Activated naive CD4-positive, alpha-beta T cell treated with anti-CD3 and anti-CD28 coated beads, Interleukin-2, amount 10 ng/mL, durations not matched to agents 7 days and 5 days (primary cell): ENCODE measurements around the gene KREMEN2.

Experiments used
- CTCF ChIA-PET: fragments of 350-600 bp; sonication (Branson Sonifier 250); formaldehyde crosslinking; loops from one replicate; lab custom pipeline; 2021; ENCODE audit warnings: antibody characterized with exemption; lab: Charles Lee
- DNase-seq: peaks from one replicate; pipeline ENCODE4 v3.0.0-alpha.2; 2020
- H3K27ac Mint-ChIP-seq: one replicate; pipeline ENCODE4 v1.8.0; 2021; ENCODE audit warnings: mild to moderate bottlenecking, moderate library complexity, mixed read lengths
- H3K27me3 Mint-ChIP-seq: one replicate; pipeline ENCODE4 v1.8.0; 2021; ENCODE audit warnings: mild to moderate bottlenecking, mixed read lengths
- H3K36me3 Mint-ChIP-seq: one replicate; pipeline ENCODE4 v1.8.0; 2021; ENCODE audit warnings: mixed read lengths
- H3K4me1 Mint-ChIP-seq: one replicate; pipeline ENCODE4 v1.8.0; 2021; ENCODE audit warnings: mixed read lengths
- H3K4me3 Mint-ChIP-seq: one replicate; pipeline ENCODE4 v1.8.0; 2021; ENCODE audit warnings: mild to moderate bottlenecking, moderate library complexity, mixed read lengths
- H3K9me3 Mint-ChIP-seq: one replicate; pipeline ENCODE4 v1.8.0; 2021; ENCODE audit warnings: mixed read lengths

The KREMEN2 gene

GRCh38 chr16:2973093-2973492 lies 9.0 kb downstream of the KREMEN2 start:
- DNase-seq = no peak
- Mint-ChIP-seq H3K27me3 (peaks cover 10% of the 10 kb centered on the region), H3K36me3 (peaks cover 20% of the 10 kb centered on the region), H3K27ac (peak overlapping the region; percentile 49), H3K9me3 (no peaks in the 10 kb centered on the region), H3K4me1 (peaks cover 35% of the 10 kb centered on the region), H3K4me3 (no peak overlapping the region)
- CTCF ChIA-PET = no interaction called here

DNA sequence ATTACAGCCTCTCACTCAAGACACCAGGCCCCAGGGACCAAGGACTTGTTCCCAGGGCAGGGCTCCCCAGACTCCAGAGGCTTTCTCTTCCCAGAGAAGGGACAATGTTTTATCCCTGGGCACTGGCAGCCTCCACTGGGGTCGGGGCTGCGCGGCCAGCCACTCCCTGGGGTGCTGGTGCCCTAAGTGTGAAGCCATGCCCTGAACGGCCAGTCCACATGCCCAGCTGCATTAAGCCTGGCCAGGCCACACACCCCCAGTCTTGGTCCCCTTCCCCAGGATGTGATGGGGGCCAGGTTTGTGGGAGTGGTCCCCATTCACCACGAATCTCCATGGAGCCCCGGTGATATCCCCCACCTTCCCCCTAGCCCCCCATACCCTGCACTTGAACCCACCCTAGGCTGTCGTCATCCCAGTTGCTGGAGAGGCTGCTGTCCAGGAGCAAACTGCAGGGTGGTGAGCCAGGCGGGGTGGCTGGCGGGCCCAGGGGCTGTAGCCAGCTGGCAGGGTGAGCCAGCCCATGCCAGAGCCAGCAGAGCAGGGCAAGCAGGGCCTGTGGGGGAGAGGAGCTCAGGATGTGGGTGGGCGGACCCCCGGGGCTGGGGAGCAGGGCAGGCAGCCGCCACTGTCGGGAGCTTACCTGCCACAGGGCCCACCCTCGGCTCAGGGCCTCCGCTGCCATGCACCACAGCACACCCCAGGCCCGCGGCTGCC lies 9.7 kb downstream of the KREMEN2 start:
- Mint-ChIP-seq H3K9me3 (no peaks in the 10 kb centered on the region), H3K36me3 (peaks cover 23% of the 10 kb centered on the region), H3K4me1 (peaks cover 32% of the 10 kb centered on the region), H3K27me3 (peaks cover 3% of the 10 kb centered on the region), H3K4me3 (no peak overlapping the region), H3K27ac (no peak overlapping the region)
- CTCF ChIA-PET = no interaction called here
- no peak for DNase-seq

DNA sequence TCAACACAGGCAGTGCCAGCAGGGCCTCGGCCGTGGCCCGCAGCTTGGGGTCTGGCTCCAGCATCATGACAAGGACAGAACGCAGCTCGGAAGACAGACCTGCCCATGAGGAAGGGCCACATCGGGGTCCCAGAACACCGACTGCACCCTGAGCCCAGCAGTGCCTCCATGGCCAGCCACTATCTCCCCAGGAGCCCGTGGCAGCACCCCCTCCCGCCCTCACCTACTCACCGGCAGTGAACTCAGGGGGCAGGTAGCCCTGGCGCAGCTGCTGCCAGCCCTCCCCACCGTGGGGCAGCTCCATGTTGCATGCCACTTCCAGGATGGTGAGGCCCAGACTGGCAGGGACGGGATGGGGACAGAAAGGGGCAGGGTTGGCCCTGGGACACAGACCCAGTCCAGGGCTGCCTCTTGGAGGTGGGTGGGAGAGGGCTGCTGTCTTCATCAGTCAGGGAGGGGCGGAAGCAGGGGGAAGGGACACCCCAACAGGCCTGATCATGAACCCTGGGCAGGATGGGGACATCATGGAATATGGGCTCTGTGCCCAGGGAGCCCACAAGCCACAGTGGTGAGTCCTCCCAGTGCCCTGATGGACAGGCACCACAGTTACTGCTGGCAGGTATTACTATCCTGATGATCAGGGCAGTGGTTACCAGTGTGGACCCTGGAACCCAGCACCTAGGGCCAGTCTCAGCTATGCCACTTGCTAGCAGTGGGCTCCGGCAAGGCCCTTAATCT lies 10.4 kb downstream of the KREMEN2 start:
- DNase-seq = no peak
- CTCF ChIA-PET = interaction anchor here (1.1 to 1.2 kb wide), 2 partner anchors 11 to 54 kb away, joined by 3 read pairs; no protein-coding TSS in a partner anchor
- no peaks in the 10 kb centered on the region for H3K27me3 Mint-ChIP-seq
- no peak overlapping the region for H3K27ac Mint-ChIP-seq
- peaks cover 34% of the 10 kb centered on the region for H3K4me1 Mint-ChIP-seq
- H3K4me3 Mint-ChIP-seq = no peak overlapping the region
- H3K9me3 Mint-ChIP-seq = no peaks in the 10 kb centered on the region
- peaks cover 23% of the 10 kb centered on the region for H3K36me3 Mint-ChIP-seq

DNA sequence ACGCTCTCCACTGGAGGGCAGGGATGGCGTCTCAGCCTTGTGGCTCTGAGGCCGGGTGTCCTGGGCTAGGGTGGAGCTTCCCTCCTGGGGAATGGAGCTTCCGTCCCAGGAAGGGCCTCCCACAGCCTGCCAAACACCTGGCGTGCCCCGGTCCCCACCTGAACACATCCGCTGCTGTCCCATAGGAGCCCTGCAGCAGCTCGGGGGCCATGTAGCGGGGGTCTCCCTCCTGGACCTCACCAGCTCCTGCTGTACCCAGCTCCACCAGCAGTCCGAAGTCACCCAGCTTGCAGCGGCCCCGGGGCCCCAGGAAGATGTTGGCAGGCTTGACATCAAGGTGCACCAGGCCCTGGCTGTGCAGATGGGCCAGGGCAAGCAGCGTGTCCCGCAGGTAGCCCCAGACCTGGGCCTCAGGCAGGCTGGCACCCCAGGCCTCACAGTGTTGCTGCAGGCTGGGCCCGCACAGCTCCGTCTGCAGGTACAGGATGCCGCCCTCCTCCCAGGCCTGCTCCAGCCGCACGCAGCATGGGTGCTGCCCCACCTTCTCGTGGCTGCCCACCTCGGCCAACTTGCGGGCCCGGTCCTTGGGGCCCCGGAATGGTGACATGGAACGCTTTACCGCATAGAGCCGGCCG lies 11.2 kb downstream of the KREMEN2 start:
- peaks cover 23% of the 10 kb centered on the region for H3K36me3 Mint-ChIP-seq
- H3K9me3 Mint-ChIP-seq = no peaks in the 10 kb centered on the region
- CTCF ChIA-PET = interaction anchor here (1.1 to 1.2 kb wide), 2 partner anchors 12 to 53 kb away, joined by 3 read pairs; no protein-coding TSS in a partner anchor
- H3K27me3 Mint-ChIP-seq = no peaks in the 10 kb centered on the region
- no peak for DNase-seq
- no peak overlapping the region for H3K4me3 Mint-ChIP-seq
- H3K4me1 Mint-ChIP-seq = peaks cover 35% of the 10 kb centered on the region
- no peak overlapping the region for H3K27ac Mint-ChIP-seq

GRCh38 chr16:2976201-2976600 lies 12.1 kb downstream of the KREMEN2 start:
- Mint-ChIP-seq H3K27ac (no peak overlapping the region), H3K27me3 (no peaks in the 10 kb centered on the region), H3K9me3 (no peaks in the 10 kb centered on the region), H3K36me3 (peaks cover 23% of the 10 kb centered on the region), H3K4me3 (no peak overlapping the region), H3K4me1 (peaks cover 32% of the 10 kb centered on the region)
- CTCF ChIA-PET = no interaction called here
- DNase-seq = no peak

GRCh38 chr16:2976673-2977072 lies 12.6 kb downstream of the KREMEN2 start:
- Mint-ChIP-seq H3K9me3 (no peaks in the 10 kb centered on the region), H3K27ac (peak overlapping the region; percentile 67), H3K4me3 (no peak overlapping the region), H3K36me3 (peaks cover 23% of the 10 kb centered on the region), H3K27me3 (no peaks in the 10 kb centered on the region), H3K4me1 (peaks cover 36% of the 10 kb centered on the region)
- CTCF ChIA-PET = no interaction called here
- DNase-seq = no peak

GRCh38 chr16:2977440-2977839 lies 13.4 kb downstream of the KREMEN2 start:
- CTCF ChIA-PET = interaction anchor here (1.2 to 1.3 kb wide), 2 partner anchors 7 to 51 kb away, joined by 3 to 6 read pairs; no protein-coding TSS in a partner anchor
- Mint-ChIP-seq H3K9me3 (no peaks in the 10 kb centered on the region), H3K4me1 (peaks cover 35% of the 10 kb centered on the region), H3K27me3 (peaks cover 2% of the 10 kb centered on the region), H3K4me3 (no peak overlapping the region), H3K36me3 (peaks cover 17% of the 10 kb centered on the region), H3K27ac (no peak overlapping the region)
- DNase-seq = no peak

DNA sequence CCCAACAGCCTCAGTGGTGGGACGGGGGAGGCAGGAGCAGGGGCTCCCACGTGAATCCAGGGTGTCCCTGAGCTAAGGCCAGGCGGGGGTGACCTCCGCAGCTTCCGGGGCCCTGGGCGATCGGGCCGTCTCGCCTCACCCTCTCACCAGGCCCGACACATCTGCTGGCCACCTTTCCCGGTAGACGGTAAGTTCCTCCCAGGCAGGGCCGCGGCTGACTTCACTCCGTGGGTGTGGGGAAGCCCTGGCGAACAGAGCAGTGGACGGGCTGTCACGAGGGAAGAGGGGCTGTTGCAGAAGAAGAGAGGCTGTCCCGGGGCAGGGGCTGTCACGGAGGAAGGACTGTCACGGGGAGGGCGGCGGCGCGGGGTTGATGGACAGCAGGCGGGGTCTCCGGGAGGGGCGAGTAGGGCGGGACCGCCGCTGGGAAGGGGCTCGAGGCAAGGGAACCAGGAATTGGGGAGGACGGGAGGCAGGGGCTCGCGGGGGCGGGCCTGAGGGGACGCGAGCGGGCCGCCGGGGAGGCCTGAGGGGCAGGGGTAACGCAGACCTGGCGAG lies 15.7 kb downstream of the KREMEN2 start:
- Mint-ChIP-seq H3K27ac (peak overlapping the region; percentile 86), H3K4me3 (peak overlapping the region; percentile 88)
- CTCF ChIA-PET = interaction anchor here (1.5 to 2.2 kb wide), 2 partner anchors 10 to 28 kb away, joined by 5 to 14 read pairs; partner anchors contain the start of gene PAQR4

GRCh38 chr16:2980227-2981176 lies 16.4 kb downstream of the KREMEN2 start, which contains the start of gene PKMYT1:
Gene PKMYT1 (minus strand): TSS chr16:2980446. CDS start chr16:2979657, 789 bp downstream.
- CTCF ChIA-PET = interaction anchor here (1.0 to 2.2 kb wide), 6 partner anchors 11 to 76 kb away, joined by 3 to 14 read pairs (median 4); partner anchors contain the start of gene PAQR4
- H3K4me1 Mint-ChIP-seq = peaks cover 46% of the 10 kb centered on the region
- H3K36me3 Mint-ChIP-seq = peaks cover 13% of the 10 kb centered on the region
- DNase-seq = peak; percentile 95
- H3K4me3 Mint-ChIP-seq = peak within 1 kb of the TSS; percentile 88
- H3K27ac Mint-ChIP-seq = peak within 1 kb of the TSS; percentile 86
- no peaks in the 10 kb centered on the region for H3K9me3 Mint-ChIP-seq
- peaks cover 21% of the 10 kb centered on the region for H3K27me3 Mint-ChIP-seq

More for the DNA sequence above, 15.7 kb downstream of the KREMEN2 start:
- Mint-ChIP-seq H3K27me3 (peaks cover 16% of the 10 kb centered on the region), H3K36me3 (peaks cover 13% of the 10 kb centered on the region), H3K9me3 (no peaks in the 10 kb centered on the region), H3K4me1 (peaks cover 46% of the 10 kb centered on the region)
- DNase-seq = peak; percentile 60

GRCh38 chr16:2981177-2981898 lies 17.3 kb downstream of the KREMEN2 start:
- Mint-ChIP-seq H3K4me1 (peaks cover 46% of the 10 kb centered on the region), H3K4me3 (peak overlapping the region; percentile 88), H3K27me3 (peaks cover 29% of the 10 kb centered on the region), H3K36me3 (peaks cover 13% of the 10 kb centered on the region), H3K9me3 (no peaks in the 10 kb centered on the region), H3K27ac (peak overlapping the region; percentile 82)
- DNase-seq = no peak
- CTCF ChIA-PET = interaction anchor here (1.0 to 2.2 kb wide), 7 partner anchors 12 to 75 kb away, joined by 3 to 14 read pairs (median 4); partner anchors contain the start of gene PAQR4

DNA sequence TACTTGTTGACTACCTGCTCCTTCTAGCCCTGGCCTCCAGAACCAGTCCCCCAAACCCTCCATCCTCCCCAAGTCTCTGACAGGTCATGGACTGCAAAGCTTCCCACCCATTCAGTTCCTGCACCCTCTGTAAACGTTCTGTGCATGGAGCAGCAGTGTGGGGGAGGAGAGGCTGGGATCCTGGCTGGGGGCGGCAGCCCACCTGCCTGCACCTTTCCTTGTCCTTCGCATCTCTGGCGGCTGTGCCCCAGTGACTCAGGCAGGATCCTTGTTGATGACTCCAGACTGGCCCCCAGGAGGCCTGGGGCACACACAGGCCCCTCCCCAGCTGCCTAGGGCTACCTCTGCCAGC lies 17.8 kb downstream of the KREMEN2 start:
- Mint-ChIP-seq H3K36me3 (peaks cover 12% of the 10 kb centered on the region), H3K4me1 (peaks cover 44% of the 10 kb centered on the region), H3K27me3 (peaks cover 34% of the 10 kb centered on the region), H3K4me3 (peak overlapping the region; percentile 88), H3K9me3 (no peaks in the 10 kb centered on the region), H3K27ac (peak overlapping the region; percentile 75)
- CTCF ChIA-PET = interaction anchor here (1.2 to 2.2 kb wide), 5 partner anchors 12 to 55 kb away, joined by 3 to 14 read pairs (median 4); partner anchors contain the start of gene PAQR4
- no peak for DNase-seq

DNA sequence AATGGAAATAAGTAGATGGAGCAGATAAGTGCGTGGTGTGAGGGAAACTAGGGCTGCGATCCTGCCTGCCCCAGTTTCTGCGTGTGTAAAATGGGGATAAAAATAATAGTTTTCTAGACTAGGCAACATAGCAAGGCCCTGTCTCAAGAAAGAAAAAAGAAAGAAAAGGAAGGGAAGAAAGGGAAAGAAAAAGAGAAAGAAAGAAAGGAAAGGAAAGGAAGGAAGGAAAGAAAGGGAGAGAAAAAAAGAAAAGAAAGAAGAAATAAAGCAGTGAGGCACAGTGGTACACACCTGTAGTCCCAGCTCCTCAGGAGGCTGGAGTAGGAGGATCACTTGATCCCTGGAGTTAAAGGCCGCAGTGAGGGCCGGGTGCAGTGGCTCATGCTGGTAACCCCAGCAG lies 18.3 kb downstream of the KREMEN2 start:
- Mint-ChIP-seq H3K4me1 (peaks cover 39% of the 10 kb centered on the region), H3K27me3 (peaks cover 36% of the 10 kb centered on the region), H3K36me3 (peaks cover 7% of the 10 kb centered on the region), H3K9me3 (no peaks in the 10 kb centered on the region), H3K4me3 (no peak overlapping the region), H3K27ac (no peak overlapping the region)
- CTCF ChIA-PET = interaction anchor here (0.9 to 1.3 kb wide), 4 partner anchors 12 to 106 kb away, joined by 3 to 5 read pairs (median 3); no protein-coding TSS in a partner anchor
- DNase-seq = no peak
